SIG-M5 (cell line): Measurements from ENCODE around the gene MYOT.

ENCODE experiments used
- DNase-seq: peaks from one replicate; lab custom pipeline; 2025; lab: John Stamatoyannopoulos, UW

Gene MYOT

DNA sequence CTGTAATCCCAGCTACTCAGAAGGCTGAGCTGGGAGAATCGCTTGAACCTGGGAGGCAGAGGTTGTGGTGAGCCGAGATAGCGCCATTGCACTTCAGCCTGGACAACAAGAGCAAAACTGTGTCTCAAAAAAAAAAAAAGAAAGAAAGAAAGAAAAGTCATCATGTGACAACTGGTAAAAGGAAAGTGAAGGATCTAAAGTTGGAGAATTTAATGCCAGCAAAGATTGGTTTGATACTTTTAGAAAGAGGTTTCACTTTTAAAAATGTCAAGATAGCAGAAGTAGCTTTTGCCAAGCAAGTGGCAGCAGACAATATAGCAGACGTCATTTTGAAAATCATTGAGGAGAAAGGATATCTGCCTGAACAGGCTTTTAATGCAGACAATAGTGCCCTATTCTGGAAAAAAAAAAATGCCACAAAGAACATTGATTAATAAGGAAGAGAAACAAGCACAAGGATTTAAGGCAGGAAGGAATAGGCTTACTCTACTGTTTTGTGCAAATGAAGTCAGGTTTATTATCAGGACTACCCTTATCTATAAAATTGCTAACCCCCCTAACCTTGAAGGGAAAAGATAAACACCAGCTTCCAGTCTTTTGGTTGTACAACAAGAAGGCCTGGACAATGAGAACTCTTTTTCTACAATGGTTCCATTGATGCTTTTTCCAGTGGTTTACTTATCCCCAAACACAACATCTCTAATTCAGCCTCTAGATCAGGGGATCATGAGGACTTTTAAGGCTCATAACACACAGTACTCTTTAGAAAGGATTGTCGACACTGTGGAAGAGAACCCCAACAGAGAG lies 33.6 kb downstream of the MYOT start:
- no peak for DNase-seq

DNA sequence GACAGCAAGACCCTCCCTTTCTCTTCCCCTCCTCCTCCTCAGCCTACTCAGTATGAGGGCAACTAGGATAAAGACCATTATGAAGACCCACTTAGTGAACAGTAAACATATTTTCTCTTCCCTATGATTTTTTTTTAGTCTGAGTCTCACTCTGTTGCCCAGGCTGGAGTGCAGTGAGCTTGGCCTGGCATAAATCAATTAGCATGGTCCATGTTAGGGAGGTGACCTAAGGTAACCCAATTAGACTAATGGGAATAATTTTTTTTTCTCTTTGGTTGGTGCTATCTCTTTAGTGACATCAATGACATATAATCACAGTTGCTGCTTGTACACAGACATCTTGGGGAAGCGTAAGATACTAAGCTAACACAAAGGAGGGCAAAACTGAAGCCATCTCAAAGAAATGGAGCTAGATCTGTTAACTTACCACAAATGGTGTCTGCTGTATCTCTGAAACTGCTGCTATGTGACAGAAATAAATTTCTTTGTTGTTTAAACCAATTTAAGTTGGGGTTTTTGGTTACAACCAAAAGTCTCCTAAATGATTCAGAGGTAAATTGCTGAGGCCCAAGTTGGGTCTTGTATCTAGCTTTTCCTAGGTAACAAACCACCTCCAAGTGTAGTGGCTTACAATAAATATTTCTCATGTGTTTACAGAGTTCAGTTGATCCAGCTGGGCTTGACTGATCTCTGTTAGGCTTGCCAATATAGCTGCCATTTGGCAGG lies 34.9 kb downstream of the MYOT start:
- DNase-seq, result no peak

DNA sequence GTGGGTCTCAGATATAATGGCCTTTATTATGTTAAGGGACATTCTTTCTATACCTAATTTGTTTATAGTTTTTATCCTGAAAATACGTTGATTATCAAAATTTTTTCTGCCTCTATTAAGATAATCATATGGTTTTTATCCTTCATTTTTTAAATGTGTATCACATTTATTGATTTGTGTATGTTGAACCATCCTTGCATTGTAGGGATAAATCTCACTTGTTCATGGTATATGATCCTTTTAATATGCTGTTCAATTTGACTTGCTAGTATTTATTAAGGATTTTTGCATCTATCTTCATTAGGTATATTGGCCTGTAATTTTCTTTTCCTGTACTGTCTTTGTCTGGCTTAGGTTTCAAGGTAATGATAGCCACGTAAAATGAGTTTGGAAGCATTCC lies 47.1 kb downstream of the MYOT start:
- no peak for DNase-seq

DNA sequence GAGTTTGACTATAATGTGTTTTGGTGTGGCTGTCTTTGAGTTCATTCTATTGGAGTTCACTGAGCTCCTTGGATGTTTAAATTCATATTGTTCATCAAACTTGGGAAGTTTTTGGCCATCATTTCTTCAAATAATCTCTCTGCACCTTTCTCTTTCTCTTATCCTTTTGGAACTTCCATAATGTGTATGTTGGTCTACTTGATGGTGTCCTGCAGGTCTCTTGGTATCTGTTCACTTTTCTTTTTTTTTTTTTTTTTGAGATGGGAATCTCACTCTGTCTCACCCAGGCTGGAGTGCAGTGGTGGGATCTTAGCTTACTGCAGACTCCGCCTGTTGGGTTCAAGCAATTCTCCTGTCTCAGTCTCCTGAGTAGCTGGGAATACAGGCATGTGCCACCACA lies 49.3 kb downstream of the MYOT start:
- DNase-seq, result no peak

DNA sequence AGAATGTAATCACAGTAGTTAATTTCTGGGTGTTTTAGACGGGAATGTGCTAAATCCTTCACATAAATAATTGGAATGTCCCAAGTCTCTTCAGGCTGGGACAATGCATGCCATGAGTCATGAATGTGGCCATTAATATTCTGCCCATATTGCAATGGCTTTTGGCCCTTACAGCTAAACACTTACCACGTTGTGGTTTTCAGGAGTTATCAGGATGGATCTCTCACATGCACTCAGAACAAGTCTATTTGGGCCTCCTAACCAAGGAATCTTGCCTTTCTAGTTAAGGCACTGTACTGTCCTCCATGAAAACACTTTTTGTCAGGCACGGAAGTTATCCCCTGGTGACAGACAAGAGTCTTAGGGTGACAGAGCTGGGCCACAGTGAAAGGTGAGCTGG lies 54.3 kb downstream of the MYOT start:
- no peak for DNase-seq

- no peak for DNase-seq
Measured at GRCh38 chr5:137923856-137924255, 56.2 kb downstream of the MYOT start.

DNA sequence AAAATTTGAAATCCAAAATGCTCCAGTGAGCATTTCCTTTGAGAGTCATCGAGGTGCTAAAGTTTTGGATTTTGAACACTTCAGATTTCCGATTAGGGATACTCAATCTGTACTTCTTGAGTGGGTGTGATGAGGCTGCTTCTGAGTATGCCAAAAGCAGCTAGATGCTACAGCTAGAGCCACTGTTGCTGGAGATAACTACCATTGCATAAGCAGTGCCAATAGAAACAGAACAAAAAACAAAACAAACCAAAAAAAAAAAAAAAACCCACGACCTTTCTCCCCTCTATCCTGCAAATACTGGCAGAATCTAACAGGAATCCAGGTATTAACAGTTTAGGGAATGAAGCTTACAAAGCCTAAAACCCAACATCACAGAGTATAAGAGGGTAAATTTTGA lies 65.1 kb downstream of the MYOT start:
- no peak for DNase-seq

DNA sequence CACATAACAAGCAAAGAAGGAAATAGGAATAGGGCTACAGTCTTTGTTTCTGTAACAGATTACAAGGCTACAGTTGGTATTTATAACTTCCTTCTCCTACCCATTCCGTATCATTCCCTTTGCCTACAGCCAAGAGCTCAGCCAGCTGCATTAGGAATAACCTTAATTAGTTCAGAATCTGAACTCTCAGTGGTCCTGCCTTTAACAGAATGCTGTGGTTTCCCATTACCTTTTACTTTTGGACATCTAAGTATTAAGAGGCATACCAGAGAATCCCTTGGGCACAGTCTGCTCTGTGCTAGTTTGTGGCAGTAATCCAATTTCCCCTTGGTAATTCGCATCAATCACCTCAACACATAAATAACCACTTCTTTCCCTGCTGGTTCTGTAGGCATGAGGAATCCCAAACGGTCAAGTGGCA lies 65.8 kb downstream of the MYOT start:
- DNase-seq, result no peak

- no peak for DNase-seq
Measured at GRCh38 chr5:137935190-137935589, 67.5 kb downstream of the MYOT start.

DNA sequence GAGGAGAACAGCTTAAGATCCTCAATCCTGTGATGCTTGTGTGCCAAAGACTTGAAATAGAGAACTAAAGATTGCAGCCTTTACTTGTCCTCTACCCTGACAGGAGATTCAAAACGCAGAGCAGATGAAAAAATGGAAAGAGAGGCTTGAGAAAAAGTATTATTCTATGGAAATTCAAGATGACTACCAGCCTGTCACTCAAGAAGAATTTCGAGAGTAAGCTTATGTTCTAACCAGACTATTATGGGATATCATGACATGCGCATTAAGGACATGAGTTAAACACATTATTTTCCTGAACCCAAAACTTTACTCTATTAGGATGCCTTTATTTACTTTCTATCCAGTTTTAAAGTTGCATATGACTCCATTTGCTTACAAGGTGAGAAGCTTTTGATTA lies 68.0 kb downstream of the MYOT start:
- DNase-seq, result no peak
